GM18517 (cell line): ENCODE measurements around the gene NDUFA5.
"Not testable (repeated sequence)": the region's sequence is repeated elsewhere in the genome, so short reads cannot be mapped to it uniquely, and the experiment has no call there.

Experiments
- ATAC-seq: cut with Tn5 transposase; IDR thresholded peaks from one replicate; pipeline ENCODE4 v1.9.1; 2021; ENCODE audit warnings: mild to moderate bottlenecking, moderate library complexity; ENCODE audit not compliant: unreplicated experiment

Gene NDUFA5

GRCh38 chr7:123558289-123558874 lies 764 bp upstream of the NDUFA5 start:
- no peak for ATAC-seq

- no peak for ATAC-seq
Observed at GRCh38 chr7:123557016-123557397, 611 bp downstream of the NDUFA5 start.

GRCh38 chr7:123555484-123555883 lies 2.1 kb downstream of the NDUFA5 start:
- no peak for ATAC-seq

DNA sequence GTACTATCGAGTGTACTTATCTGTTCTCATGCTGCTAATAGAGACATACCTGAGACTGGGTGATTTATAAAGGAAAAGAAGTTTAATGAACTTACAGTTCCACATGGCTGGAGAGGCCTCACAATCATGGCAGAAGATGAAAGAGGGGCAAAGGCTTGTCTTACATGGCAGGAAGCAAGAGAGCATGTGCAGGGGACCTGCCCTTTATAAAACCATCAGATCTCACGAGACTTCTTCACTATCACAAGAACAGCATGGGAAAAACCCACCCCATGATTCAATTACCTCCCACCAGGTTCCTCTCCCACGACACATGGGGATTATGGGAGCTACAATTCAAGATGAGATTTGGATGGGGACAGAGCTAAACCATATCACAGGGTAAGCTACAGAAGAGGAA lies 4.5 kb downstream of the NDUFA5 start:
- no peak for ATAC-seq

GRCh38 chr7:123552641-123553040 lies 5.0 kb downstream of the NDUFA5 start:
- ATAC-seq, result no peak

DNA sequence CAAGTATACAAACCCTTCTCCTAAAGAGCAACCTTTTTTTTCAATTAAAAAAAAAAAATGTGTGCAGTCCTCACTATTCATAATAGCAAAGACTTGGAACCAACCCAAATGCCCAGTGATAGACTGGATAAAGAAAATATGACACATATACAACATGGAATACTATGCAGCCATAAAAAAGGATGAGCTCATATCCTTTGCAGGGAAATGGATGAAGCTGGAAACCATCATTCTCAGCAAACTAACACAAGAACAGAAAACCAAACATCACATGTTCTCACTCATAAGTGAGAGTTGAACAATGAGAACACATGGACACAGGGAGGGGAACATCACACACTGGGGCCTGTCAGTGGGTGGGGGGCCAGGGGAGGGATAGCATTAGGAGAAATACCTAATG lies 5.5 kb downstream of the NDUFA5 start:
- ATAC-seq, result not testable (repeated sequence)

- ATAC-seq, result no peak
Observed at GRCh38 chr7:123548406-123548805, 9.2 kb downstream of the NDUFA5 start.

DNA sequence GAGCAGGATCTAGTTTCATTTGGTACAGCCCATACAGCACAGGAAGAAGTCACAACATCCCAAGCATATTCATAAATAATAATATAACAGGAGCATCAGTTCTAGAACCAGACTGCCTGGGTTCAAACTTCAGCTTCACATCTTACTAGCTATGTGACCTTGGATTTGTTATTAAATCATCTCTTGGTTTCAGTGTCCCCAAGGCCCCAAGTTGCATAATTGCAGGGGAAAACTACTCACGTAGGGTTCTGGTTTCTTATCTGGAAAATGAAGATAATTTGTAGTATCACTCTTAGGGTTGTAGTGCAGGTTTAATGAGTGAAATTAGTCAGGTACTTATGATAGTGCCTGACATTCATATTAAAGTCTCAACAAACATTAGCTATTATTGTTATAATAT lies 17.7 kb downstream of the NDUFA5 start:
- ATAC-seq, result no peak

DNA sequence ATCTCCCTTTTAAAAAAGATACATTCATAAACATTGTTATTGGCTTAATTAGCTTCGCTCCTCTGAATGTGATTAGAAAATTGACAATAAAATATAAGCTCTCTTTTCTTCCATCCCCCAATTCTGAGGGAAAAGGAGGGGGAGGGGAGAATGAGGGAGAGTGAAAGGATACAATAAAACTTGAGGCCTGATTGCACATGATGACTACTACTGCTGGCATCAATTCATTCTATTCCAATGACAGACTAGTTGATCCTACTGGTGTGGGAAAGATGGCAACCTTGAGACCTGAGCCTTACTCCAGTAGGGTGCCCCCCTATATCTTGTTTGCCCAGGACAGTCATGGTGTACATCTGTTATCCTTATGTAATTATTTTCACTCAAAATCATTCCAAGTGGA lies 18.7 kb downstream of the NDUFA5 start:
- ATAC-seq, result no peak

GRCh38 chr7:123538189-123538714 lies 19.4 kb downstream of the NDUFA5 start:
- ATAC-seq, result no peak

- no peak for ATAC-seq
Observed at GRCh38 chr7:123537026-123537642, 20.5 kb downstream of the NDUFA5 start.

GRCh38 chr7:123535517-123535916 lies 22.1 kb downstream of the NDUFA5 start:
- ATAC-seq, result no peak

GRCh38 chr7:123534383-123535260 lies 23.0 kb downstream of the NDUFA5 start, which contains the start of gene IQUB:
IQUB (minus strand) TSS chr7:123534595; CDS start chr7:123512340, 22,255 bp downstream.
- ATAC-seq, result peak; percentile 59

GRCh38 chr7:123533929-123534382 lies 23.7 kb downstream of the NDUFA5 start:
- ATAC-seq, result peak; percentile 21

DNA sequence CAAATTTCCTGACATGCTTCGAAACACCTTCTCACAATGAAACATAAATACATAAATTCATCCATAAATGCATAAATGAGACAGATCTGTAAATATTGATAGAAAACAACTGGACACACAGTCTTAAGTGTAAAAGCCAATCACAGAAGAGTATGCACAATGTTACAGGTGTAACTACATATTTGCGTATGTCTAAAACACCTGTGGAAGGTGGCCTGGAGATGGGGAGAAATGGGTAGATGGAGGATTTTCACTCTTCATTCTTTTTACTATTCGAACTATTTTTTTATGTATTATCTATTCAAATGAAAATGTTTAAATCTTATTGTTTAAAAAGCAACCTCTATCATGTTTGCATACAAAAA lies 24.1 kb downstream of the NDUFA5 start:
- ATAC-seq, result no peak

- peak; percentile 35 for ATAC-seq
Observed at GRCh38 chr7:123532788-123533552, 24.6 kb downstream of the NDUFA5 start.

DNA sequence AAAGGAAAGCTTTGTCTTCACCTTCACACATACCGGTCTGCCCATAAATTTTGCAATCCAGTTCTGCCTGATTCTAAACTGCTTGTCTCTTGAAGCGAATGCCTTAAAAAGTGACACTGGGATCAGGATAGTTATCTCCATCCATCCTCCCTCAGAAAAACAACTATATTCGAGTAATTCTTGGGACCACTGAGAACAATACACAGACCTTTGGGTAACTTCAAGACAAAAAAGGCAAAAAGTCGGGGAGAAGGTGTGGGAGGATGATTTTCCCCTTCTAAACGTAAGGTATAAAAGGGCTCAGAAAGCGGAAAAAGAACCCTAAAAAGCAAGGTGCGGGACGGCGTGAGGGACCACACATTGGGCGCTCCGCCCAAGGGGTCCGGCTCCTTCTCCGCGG lies 25.3 kb downstream of the NDUFA5 start:
- ATAC-seq, result not testable (repeated sequence)

DNA sequence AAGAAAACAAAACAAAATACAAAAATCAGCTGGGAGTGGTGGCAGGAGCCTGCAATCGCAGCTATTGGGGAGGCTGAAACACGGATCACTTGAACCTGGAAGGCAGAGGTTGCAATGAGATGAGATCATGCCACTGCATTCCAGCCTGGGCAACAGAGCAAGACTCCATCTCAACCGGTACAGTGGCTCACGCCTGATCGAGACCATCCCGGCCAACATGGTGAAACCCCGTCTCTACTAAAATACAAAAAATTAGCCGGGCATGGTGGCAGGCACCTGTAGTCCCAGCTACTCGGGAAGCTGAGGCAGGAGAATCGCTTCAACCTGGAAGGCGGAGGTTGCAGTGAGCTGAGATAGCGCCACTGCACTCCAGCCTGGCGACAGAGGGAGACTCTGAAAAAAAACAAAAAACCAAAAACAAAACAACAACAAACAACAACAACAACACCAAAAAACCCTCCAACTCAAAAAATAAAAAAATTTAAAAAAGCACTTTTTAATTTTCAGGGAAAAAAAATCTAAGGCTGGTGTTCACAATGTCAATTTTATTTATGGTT lies 27.5 kb downstream of the NDUFA5 start:
- not testable (repeated sequence) for ATAC-seq

DNA sequence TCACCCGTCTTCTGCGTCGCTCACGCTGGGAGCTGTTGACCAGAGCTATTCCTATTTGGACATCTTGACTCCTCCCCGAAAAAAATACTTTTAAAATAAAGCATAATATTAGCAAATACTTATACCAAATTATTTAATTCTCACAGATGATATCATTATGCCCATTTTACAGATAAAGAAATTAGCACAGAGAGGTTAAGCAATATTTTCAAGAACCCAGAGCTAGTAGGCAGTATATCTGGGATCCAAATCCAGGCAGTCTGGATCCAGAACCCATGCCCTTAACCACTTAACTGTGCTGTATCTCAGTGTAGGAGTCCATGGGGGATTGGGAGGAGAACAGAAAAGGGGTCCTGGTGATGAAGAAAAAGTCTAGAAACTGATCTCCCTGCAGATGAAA lies 29.4 kb downstream of the NDUFA5 start:
- ATAC-seq, result no peak

DNA sequence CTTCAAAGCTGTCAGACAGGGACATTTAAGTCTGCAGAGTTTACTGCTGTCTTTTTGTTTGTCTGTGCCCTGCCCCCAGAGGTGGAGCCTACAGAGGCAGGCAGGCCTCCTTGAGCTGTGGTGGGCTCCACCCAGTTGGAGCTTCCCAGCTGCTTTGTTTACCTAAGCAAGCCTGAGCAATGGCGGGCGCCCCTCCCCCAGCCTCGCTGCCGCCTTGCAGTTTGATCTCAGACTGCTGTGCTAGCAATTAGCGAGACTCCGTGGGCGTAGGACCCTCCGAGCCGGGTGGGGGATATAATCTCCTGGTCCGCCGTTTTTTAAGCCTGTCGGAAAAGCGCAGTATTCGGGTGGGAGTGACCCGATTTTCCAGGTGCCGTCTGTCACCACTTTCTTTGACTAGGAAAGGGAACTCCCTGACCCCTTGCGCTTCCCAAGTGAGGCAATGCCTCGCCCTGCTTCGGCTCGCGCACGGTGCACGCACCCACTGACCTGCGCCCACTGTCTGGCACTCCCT lies 29.8 kb downstream of the NDUFA5 start:
- not testable (repeated sequence) for ATAC-seq
